Astrocyte (in vitro differentiated cells and primary cell): ENCODE data around the gene DLGAP1.

ENCODE experiments used
- CTCF ChIP-seq: IDR thresholded peaks from 2 replicates; pipeline ENCODE4 v1.5.1; 2011; ENCODE audit warnings: low read depth, mild to moderate bottlenecking, inconsistent platforms, low read length, moderate library complexity; ENCODE audit not compliant: insufficient read depth
- EZH2 ChIP-seq: IDR thresholded peaks from 2 replicates; pipeline ENCODE4 v1.6.1; 2012; ENCODE audit warnings: mild to moderate bottlenecking, low read length, inconsistent platforms; ENCODE audit not compliant: insufficient read depth

GRCh38 chr18:3692113-3692621, 762.9 kb downstream of the DLGAP1 start:
- TF ChIP-seq CTCF (no peak), EZH2 (no peak)
